ENCODE data around the gene GALK2.

Gene GALK2

DNA sequence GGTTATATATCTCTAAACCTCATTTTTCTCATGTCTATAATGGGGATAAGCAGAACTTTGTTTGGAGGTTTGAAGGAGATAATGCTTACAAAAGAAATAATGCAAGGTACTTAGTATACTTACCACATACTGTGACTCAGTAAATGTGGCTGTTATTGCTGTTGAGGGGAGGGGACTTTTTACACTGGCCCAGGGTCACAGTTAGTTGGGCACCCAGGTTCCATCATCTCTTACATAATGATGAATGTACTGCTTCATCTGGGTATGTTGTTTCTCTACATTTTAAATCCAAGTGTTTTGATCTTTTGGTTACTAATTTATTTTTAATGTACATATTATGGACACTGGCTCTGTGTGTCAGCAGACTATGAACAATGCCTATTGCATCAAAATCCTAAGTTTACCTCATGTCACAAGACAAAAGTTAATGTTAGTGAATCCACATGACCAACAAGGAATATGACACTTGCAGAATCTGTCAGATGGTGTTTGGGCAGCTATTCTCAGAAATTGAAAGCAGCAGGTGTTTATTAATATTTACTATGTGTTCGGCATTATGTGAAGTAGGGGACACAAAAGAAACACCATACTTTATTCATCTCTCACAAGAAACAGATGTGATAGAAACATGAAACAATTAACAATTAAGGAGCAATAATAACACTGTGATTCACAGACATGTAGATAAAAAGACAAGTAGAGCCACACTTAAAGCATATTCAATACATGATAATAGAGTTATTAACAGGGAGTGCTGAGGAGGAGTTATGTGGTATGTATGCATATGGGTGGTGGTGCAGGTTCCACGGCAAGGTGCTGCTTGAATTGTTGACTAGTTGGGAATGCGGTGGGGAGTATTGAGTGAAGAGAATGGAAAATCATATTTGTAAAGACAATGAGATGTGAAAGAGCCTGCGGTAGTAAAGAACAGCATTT, 109.7 kb downstream of the GALK2 start:
- H3K9me3 ChIP-seq (ENCODE audit: control insufficient read depth, low read length), result no peaks in the 10 kb centered on the region
- WGBS, 2 experiments, result 92 to 97% methylated on average over 3 of the region's 4 CpGs
- no peak overlapping the region for H3K4me3 ChIP-seq (ENCODE audit: insufficient read depth, low read depth, low read length)
- no peak overlapping the region for H3K27ac ChIP-seq (ENCODE audit: insufficient read depth, low read depth, low read length, poor library complexity, severe bottlenecking)
- no peaks in the 10 kb centered on the region for H3K36me3 ChIP-seq (ENCODE audit: control insufficient read depth, insufficient read depth, low read length)
- H3K27me3 ChIP-seq (ENCODE audit: control insufficient read depth, insufficient read depth, low read length, poor library complexity, severe bottlenecking), result no peaks in the 10 kb centered on the region
- no peaks in the 10 kb centered on the region for H3K4me1 ChIP-seq (ENCODE audit: control insufficient read depth, insufficient read depth, low read length)

DNA sequence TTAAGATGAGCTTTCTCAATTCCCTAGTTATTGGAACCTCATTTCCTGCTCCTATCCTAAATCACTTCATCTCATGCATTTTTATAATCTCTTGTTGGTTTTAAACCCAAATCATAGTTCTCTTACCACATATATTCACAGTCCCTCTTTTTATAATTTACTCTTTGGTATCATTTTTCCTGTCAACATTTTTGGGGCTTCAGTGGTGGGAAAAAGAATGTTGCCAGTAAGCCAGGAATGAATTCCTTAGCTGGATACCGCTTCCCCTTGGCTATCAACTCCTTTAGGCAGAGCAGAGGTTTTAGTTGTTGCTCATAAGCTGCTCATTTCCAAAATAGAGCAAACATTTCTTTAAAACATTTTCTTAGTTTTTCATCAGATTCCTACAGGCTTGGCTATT, 112.3 kb downstream of the GALK2 start:
- H3K4me3 ChIP-seq (ENCODE audit: insufficient read depth, low read depth, low read length), result no peak overlapping the region
- no peaks in the 10 kb centered on the region for H3K36me3 ChIP-seq (ENCODE audit: control insufficient read depth, insufficient read depth, low read length)
- H3K27ac ChIP-seq (ENCODE audit: insufficient read depth, low read depth, low read length, poor library complexity, severe bottlenecking), result no peak overlapping the region
- H3K9me3 ChIP-seq (ENCODE audit: control insufficient read depth, low read length), result no peaks in the 10 kb centered on the region
- H3K27me3 ChIP-seq (ENCODE audit: control insufficient read depth, insufficient read depth, low read length, poor library complexity, severe bottlenecking), result no peaks in the 10 kb centered on the region
- WGBS, 2 experiments, result 93 to 100% methylated on average over 1 of the region's 1 CpG
- H3K4me1 ChIP-seq (ENCODE audit: control insufficient read depth, insufficient read depth, low read length), result no peaks in the 10 kb centered on the region

DNA sequence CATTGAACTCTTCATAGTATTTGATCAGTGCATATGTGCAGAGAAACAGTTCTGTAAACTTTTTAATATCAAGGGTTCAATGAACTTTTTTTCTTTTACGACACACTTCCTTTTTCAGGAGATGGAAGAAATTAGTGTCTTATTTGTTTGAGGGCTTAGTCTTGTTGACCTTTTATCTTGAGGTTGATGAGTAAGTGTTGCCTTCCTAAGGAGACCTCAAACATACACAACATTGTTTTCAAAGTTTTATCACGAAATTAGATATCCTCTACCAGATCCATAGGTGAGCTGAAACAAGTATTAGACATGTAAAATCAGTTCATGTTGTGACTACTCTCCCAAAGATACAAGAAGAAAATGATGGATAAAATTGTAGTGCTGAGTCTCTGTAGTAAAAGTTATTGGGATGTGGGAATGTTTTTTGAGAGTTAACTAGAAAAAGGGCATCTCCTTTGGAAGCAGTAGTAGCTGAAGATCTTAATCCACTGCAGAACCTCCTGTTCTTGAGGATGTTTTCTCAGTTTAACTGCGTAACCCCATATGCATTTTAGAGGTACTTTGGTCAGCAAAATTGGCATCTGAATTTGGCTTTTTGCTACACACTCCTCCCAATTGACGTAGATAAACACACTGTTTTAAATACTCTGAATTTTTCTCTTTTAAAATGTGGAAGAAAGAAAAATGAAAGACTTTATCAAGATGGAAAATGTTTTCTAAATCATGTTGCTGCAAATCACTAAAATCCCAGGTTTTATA, 116.8 kb downstream of the GALK2 start:
- no peaks in the 10 kb centered on the region for H3K36me3 ChIP-seq (ENCODE audit: control insufficient read depth, insufficient read depth, low read length)
- no peak overlapping the region for H3K27ac ChIP-seq (ENCODE audit: insufficient read depth, low read depth, low read length, poor library complexity, severe bottlenecking)
- H3K4me3 ChIP-seq (ENCODE audit: insufficient read depth, low read depth, low read length), result no peak overlapping the region
- WGBS, 2 experiments, result 95 to 100% methylated on average over 2 to 4 of the region's 4 CpGs
- no peaks in the 10 kb centered on the region for H3K4me1 ChIP-seq (ENCODE audit: control insufficient read depth, insufficient read depth, low read length)
- no peaks in the 10 kb centered on the region for H3K27me3 ChIP-seq (ENCODE audit: control insufficient read depth, insufficient read depth, low read length, poor library complexity, severe bottlenecking)
- no peaks in the 10 kb centered on the region for H3K9me3 ChIP-seq (ENCODE audit: control insufficient read depth, low read length)

DNA sequence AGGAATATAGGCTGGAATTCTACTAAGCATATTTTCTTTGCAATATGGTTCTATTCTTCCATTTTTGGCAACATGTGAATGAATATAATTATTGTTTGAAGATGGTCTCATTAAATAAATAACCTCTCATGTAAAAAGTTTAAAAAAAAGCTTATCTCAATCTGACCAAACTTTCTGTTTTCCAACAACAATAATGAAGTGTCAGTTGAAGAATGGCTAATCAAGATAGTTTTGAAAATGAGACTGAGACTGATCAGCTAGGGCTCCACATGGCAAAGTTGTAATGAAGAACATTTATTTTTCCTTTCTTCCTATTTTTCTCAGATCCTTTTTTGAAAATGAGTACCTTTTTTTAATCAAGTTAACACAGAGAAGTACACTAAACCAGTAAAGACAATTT, 117.4 kb downstream of the GALK2 start:
- Histone ChIP-seq H3K27me3 (ENCODE audit: control insufficient read depth, insufficient read depth, low read length, poor library complexity, severe bottlenecking) (no peaks in the 10 kb centered on the region), H3K27ac (ENCODE audit: insufficient read depth, low read depth, low read length, poor library complexity, severe bottlenecking) (no peak overlapping the region), H3K9me3 (ENCODE audit: control insufficient read depth, low read length) (no peaks in the 10 kb centered on the region), H3K36me3 (ENCODE audit: control insufficient read depth, insufficient read depth, low read length) (no peaks in the 10 kb centered on the region), H3K4me1 (ENCODE audit: control insufficient read depth, insufficient read depth, low read length) (no peaks in the 10 kb centered on the region), H3K4me3 (ENCODE audit: insufficient read depth, low read depth, low read length) (no peak overlapping the region)

DNA sequence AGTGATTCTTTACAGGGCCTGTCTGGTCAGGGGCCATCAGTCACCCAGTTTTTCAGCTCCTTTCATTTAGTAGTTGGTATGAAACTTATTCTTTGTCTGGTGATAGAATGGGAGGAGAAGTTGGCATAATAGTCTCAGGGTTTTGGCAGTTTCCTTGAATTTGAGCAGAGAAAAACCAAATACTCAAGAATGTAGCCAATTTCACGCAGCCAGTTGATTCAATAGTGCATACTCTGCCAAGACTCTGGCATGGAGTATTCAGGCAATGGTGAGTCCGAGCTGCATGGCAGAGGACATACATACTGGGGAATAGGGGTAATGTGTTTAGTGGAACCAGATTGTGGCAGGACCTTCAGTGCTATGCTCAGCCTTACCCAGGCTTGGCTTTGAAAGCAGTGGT, 118.3 kb downstream of the GALK2 start:
- 94 to 95% methylated on average over 2 of the region's 2 CpGs for WGBS, 2 experiments
- Histone ChIP-seq H3K4me1 (ENCODE audit: control insufficient read depth, insufficient read depth, low read length) (no peaks in the 10 kb centered on the region), H3K4me3 (ENCODE audit: insufficient read depth, low read depth, low read length) (no peak overlapping the region), H3K27ac (ENCODE audit: insufficient read depth, low read depth, low read length, poor library complexity, severe bottlenecking) (no peak overlapping the region), H3K36me3 (ENCODE audit: control insufficient read depth, insufficient read depth, low read length) (no peaks in the 10 kb centered on the region), H3K9me3 (ENCODE audit: control insufficient read depth, low read length) (no peaks in the 10 kb centered on the region), H3K27me3 (ENCODE audit: control insufficient read depth, insufficient read depth, low read length, poor library complexity, severe bottlenecking) (no peaks in the 10 kb centered on the region)

DNA sequence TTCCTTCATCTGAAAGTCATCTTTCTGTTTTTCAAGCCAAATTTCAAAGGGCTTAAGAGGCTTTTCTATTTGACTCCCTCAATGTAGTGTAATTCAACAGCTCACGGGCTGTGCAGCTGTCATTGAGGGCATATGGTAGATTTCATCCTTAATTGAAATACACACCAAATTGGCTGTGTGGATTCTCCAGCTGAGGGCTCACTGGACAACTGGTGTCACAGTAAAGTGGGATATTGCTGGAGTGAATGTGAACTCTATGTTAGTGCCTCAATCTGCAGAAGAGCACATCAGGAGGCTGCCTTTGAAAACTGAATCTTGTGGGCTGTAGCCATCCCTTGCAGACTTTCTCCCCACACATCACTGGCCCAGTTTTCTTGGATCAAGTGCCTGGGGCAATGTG, 120.1 kb downstream of the GALK2 start:
- WGBS, 2 experiments, result 100% methylated on average over 1 of the region's 1 CpG
- H3K4me1 ChIP-seq (ENCODE audit: control insufficient read depth, insufficient read depth, low read length), result no peaks in the 10 kb centered on the region
- no peak overlapping the region for H3K4me3 ChIP-seq (ENCODE audit: insufficient read depth, low read depth, low read length)
- H3K9me3 ChIP-seq (ENCODE audit: control insufficient read depth, low read length), result no peaks in the 10 kb centered on the region
- H3K27me3 ChIP-seq (ENCODE audit: control insufficient read depth, insufficient read depth, low read length, poor library complexity, severe bottlenecking), result no peaks in the 10 kb centered on the region
- H3K36me3 ChIP-seq (ENCODE audit: control insufficient read depth, insufficient read depth, low read length), result no peaks in the 10 kb centered on the region
- no peak overlapping the region for H3K27ac ChIP-seq (ENCODE audit: insufficient read depth, low read depth, low read length, poor library complexity, severe bottlenecking)

DNA sequence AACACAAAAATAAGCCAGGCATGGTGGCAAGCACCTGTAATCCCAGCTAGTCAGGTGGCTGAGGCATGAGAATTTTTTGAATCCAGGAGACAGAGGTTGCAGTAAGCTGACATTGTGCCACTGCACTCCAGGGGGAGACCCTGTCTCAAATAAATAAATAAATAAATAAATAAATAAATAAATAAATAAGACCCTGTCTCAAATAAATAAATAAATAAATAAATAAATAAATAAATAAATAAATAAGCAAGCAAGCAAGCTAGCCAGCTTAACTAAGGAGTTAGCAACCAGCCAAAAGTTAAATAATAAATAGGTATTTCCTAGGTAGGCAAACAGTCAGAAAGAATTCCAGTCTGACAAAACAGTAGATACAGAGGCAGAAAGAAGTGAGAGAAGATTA, 123.9 kb downstream of the GALK2 start:
- Histone ChIP-seq H3K36me3 (ENCODE audit: control insufficient read depth, insufficient read depth, low read length) (no peaks in the 10 kb centered on the region), H3K27me3 (ENCODE audit: control insufficient read depth, insufficient read depth, low read length, poor library complexity, severe bottlenecking) (no peaks in the 10 kb centered on the region), H3K4me1 (ENCODE audit: control insufficient read depth, insufficient read depth, low read length) (no peaks in the 10 kb centered on the region), H3K9me3 (ENCODE audit: control insufficient read depth, low read length) (no peaks in the 10 kb centered on the region), H3K27ac (ENCODE audit: insufficient read depth, low read depth, low read length, poor library complexity, severe bottlenecking) (no peak overlapping the region), H3K4me3 (ENCODE audit: insufficient read depth, low read depth, low read length) (no peak overlapping the region)

DNA sequence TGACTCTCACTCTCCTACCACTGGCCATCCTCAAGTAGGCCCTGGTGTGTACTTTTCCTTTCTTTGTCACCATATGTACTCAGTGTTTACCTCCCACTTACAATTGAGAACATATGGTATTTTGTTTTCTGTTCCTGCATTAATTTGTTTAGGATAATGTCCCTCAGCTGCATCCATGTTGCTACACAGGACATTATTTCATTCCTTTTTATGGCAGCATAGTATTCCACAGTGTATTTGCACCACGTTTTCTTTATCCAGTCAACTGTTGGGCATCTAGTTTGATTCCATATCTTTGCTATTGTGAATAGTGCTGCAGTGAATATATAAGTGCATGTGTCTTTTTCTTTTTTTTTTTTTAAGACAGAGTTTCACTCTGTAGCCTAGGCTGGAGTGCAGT, 126.2 kb downstream of the GALK2 start:
- Histone ChIP-seq H3K27me3 (ENCODE audit: control insufficient read depth, insufficient read depth, low read length, poor library complexity, severe bottlenecking) (no peaks in the 10 kb centered on the region), H3K4me3 (ENCODE audit: insufficient read depth, low read depth, low read length) (no peak overlapping the region), H3K4me1 (ENCODE audit: control insufficient read depth, insufficient read depth, low read length) (no peaks in the 10 kb centered on the region), H3K9me3 (ENCODE audit: control insufficient read depth, low read length) (no peaks in the 10 kb centered on the region), H3K27ac (ENCODE audit: insufficient read depth, low read depth, low read length, poor library complexity, severe bottlenecking) (no peak overlapping the region), H3K36me3 (ENCODE audit: control insufficient read depth, insufficient read depth, low read length) (no peaks in the 10 kb centered on the region)
- 77 to 92% methylated on average over 1 of the region's 1 CpG for WGBS, 2 experiments

DNA sequence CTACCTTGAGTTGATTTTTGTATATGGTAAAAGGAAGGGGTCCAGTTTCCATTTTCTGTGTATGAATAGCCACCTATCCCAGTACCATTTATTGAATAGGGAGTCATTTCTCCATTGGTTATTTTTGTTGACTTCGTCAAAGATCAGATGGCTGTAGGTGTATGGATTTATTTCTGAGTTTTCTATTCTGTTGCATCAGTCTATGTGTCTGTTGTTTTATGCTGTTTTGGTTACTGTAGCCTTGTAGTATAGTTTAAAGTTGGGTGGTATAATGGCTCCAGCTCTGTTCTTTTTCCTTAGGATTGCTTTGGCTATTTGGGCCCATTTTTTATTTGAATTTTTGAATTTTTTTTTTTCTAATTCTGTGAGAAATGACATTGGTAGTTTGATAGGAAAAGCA, 127.5 kb downstream of the GALK2 start:
- WGBS, 2 experiments, result 93 to 96% methylated on average over 1 of the region's 1 CpG
- Histone ChIP-seq H3K4me1 (ENCODE audit: control insufficient read depth, insufficient read depth, low read length) (no peaks in the 10 kb centered on the region), H3K36me3 (ENCODE audit: control insufficient read depth, insufficient read depth, low read length) (no peaks in the 10 kb centered on the region), H3K4me3 (ENCODE audit: insufficient read depth, low read depth, low read length) (no peak overlapping the region), H3K27ac (ENCODE audit: insufficient read depth, low read depth, low read length, poor library complexity, severe bottlenecking) (no peak overlapping the region), H3K27me3 (ENCODE audit: control insufficient read depth, insufficient read depth, low read length, poor library complexity, severe bottlenecking) (no peaks in the 10 kb centered on the region), H3K9me3 (ENCODE audit: control insufficient read depth, low read length) (no peaks in the 10 kb centered on the region)

DNA sequence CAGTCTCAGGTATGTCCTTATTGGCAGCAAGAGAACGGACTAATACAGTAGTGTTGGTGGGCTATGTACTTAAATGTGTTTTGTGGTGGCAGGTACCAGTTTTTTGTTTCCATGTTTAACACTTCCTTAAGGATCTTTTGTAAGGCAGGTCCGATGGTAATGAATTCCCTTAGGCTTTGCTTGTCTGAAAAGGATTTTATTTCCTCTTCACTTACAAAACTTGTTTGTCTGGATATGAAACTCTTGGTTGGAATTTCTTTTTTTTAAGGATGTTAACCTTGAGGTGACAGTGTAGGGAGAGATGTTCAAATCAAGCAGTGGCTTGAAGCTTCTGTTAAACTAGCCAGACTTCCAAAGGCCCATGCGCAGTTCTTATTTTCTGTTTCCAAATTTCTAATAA, 130.8 kb downstream of the GALK2 start:
- Histone ChIP-seq H3K36me3 (ENCODE audit: control insufficient read depth, insufficient read depth, low read length) (no peaks in the 10 kb centered on the region), H3K4me3 (ENCODE audit: insufficient read depth, low read depth, low read length) (no peak overlapping the region), H3K27me3 (ENCODE audit: control insufficient read depth, insufficient read depth, low read length, poor library complexity, severe bottlenecking) (no peaks in the 10 kb centered on the region), H3K4me1 (ENCODE audit: control insufficient read depth, insufficient read depth, low read length) (no peaks in the 10 kb centered on the region), H3K9me3 (ENCODE audit: control insufficient read depth, low read length) (no peaks in the 10 kb centered on the region), H3K27ac (ENCODE audit: insufficient read depth, low read depth, low read length, poor library complexity, severe bottlenecking) (no peak overlapping the region)
- 90 to 94% methylated on average over 1 to 3 of the region's 3 CpGs for WGBS, 2 experiments

Measured in ectodermal cell (in vitro differentiated cells).